Measurements from ENCODE around the gene SMARCD3. TPM values are rescaled to one million over a fixed set of nuclear protein-coding genes. Genes with fewer than 3 reads are reported as not detected.

The SMARCD3 gene
- total RNA-seq, 4 donors from 2014 or later = 2.5 to 11.6 (median 6.3) TPM

DNA sequence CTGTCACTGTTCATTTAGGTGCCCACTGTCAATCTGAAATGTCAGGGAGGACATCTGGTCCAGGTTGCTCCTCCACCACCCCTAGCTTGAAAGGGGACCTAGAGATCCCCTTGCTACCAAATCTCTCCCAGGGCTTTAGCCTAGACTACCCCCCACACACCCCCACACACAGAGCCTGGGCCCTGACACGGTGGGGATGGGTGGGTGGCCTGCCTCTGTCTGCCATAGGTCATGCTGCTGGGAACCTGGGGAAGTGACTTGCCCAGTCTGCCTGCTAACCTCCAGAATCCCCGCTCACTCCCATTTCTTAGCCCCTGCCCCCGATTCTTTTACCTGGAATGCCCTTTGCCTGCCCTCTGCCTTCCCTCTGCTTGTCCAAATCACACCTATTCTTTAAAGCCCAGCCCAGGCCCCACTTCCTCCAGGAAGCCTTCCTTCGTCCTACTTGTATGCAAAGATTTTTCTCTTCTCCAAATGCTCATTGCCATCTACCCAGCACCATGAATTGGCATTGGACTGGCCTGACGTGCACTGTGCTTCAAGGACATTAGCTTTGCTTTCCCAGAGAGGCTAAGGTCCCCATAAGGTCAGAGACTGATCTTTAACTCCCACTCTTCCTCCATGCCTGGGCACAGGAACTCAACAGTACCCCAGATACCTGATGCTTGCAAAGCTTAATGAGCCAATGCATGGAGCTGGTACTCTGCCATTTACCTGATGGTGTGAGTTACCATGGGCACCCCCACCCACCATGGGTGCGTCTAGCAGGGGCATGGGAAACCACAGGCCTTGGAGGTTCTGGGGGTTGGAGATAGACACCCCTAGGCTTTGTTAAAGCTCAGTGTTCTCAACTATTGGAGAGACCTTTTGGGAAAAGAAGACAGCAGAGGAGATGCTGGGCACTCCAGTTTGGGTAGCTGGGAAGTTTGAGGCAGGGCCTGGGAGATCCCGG, 2.0 kb upstream of the SMARCD3 start:
- no peaks in the 10 kb centered on the region for H3K36me3 ChIP-seq
- H3K9me3 ChIP-seq = no peaks in the 10 kb centered on the region
- H3K27me3 ChIP-seq = peaks cover 0 to 67% (median 0%) of the 10 kb centered on the region in 4 donors
- DNase-seq = no peak
- peaks cover 48 to 79% (median 51%) of the 10 kb centered on the region in 3 donors for H3K4me1 ChIP-seq
- peak overlapping the region in 2 of 4 donors; percentile 58 to 78 for H3K4me3 ChIP-seq
- H3K27ac ChIP-seq = peak overlapping the region; percentile 82 to 92 (median 86)
- intact Hi-C loops (cut with DNase I) = no loop called here
- WGBS, 2 donors = 64 to 73% methylated on average over 5 to 6 of the region's 7 CpGs
- no peak for TF ChIP-seq POLR2A (IDR thresholded peaks at IDR 0.05)
- TF ChIP-seq, protein P1, sequence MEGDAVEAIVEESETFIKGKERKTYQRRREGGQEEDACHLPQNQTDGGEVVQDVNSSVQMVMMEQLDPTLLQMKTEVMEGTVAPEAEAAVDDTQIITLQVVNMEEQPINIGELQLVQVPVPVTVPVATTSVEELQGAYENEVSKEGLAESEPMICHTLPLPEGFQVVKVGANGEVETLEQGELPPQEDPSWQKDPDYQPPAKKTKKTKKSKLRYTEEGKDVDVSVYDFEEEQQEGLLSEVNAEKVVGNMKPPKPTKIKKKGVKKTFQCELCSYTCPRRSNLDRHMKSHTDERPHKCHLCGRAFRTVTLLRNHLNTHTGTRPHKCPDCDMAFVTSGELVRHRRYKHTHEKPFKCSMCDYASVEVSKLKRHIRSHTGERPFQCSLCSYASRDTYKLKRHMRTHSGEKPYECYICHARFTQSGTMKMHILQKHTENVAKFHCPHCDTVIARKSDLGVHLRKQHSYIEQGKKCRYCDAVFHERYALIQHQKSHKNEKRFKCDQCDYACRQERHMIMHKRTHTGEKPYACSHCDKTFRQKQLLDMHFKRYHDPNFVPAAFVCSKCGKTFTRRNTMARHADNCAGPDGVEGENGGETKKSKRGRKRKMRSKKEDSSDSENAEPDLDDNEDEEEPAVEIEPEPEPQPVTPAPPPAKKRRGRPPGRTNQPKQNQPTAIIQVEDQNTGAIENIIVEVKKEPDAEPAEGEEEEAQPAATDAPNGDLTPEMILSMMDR (IDR thresholded peaks at IDR 0.05) = no peak

DNA sequence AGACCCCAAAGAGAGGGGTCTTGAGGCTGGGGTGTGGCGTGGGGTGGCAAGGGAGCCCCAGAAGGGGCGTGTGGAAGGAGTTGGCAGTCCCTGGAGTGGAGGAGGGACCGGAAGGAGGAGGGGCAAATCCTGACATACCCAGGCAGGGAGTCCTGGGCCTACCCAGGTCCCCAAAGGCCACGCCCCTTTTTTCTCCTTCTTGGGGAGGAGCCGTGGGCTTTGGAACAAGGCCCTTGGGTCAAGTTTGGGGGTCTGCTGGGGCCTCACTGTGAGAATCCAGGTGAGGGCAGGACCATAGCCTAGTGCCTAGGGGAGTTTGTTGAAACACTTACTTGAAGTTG, 1.2 kb upstream of the SMARCD3 start:
- WGBS, 2 donors = 8 to 13% methylated on average over 5 of the region's 5 CpGs
- Histone ChIP-seq H3K36me3 (no peaks in the 10 kb centered on the region), H3K9me3 (no peaks in the 10 kb centered on the region), H3K4me1 (peaks cover 53 to 87% (median 57%) of the 10 kb centered on the region in 3 donors), H3K27ac (peak overlapping the region; percentile 71 to 92 (median 86)), H3K27me3 (peaks cover 0 to 71% (median 0%) of the 10 kb centered on the region in 4 donors), H3K4me3 (peak overlapping the region; percentile 31 to 78 (median 58))
- intact Hi-C loops (cut with DNase I) = loop anchor here (5.0 kb wide), 1 partner anchor 53 kb away; no protein-coding TSS in a partner anchor
- TF ChIP-seq, protein P1 (IDR thresholded peaks at IDR 0.05) = no peak
- TF ChIP-seq POLR2A (IDR thresholded peaks at IDR 0.05) = no peak
- DNase-seq = no peak

DNA sequence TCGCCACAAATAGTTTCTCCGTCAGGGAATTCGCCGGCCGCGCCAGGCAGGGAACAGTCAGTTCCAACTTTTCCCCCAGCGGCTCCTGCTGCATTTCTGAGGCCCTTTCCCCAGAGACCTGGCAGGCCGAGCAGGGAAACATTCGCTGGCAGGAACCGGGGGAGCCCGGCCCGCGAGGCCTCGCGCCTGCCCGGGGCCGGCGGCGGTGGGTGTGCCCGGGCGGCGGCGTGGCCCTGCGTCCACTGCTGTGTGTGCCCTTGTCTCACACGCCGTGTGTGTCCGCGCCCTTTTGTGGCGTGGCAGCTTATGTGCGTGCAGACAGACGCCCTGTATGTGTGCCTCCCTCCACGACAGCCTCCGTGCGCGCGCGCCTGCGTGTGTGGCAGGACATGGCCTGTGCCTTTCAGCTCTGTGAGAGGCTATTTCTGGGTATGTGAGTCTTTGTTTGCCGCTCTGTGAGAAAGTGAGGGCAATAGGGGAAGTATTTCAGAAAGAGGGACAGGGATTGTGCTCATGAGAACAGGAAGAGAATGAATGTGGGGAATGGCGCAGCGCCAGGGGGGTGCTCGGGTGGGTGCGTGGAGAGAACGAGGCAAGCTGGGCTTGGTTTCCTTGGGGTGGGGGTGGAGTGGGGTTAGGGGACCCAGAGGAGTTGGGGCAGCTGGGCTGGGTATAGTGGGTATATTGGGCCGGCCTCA, 689 bp upstream of the SMARCD3 start:
- no peaks in the 10 kb centered on the region for H3K36me3 ChIP-seq
- intact Hi-C loops (cut with DNase I) = loop anchor here (5.0 kb wide), 1 partner anchor 53 kb away; no protein-coding TSS in a partner anchor
- peaks cover 0 to 75% (median 0%) of the 10 kb centered on the region in 4 donors for H3K27me3 ChIP-seq
- TF ChIP-seq POLR2A (IDR thresholded peaks at IDR 0.05) = peak in 1 of 4 donors; percentile 17
- TF ChIP-seq, protein P1 (IDR thresholded peaks at IDR 0.05) = no peak
- 3 to 7% methylated on average over 7 to 21 of the region's 45 CpGs for WGBS, 2 donors
- no peaks in the 10 kb centered on the region for H3K9me3 ChIP-seq
- H3K4me3 ChIP-seq = peak overlapping the region; percentile 31 to 78 (median 58)
- H3K4me1 ChIP-seq = peaks cover 53 to 92% (median 59%) of the 10 kb centered on the region in 3 donors
- no peak for DNase-seq
- H3K27ac ChIP-seq = peak overlapping the region; percentile 71 to 92 (median 86)

DNA sequence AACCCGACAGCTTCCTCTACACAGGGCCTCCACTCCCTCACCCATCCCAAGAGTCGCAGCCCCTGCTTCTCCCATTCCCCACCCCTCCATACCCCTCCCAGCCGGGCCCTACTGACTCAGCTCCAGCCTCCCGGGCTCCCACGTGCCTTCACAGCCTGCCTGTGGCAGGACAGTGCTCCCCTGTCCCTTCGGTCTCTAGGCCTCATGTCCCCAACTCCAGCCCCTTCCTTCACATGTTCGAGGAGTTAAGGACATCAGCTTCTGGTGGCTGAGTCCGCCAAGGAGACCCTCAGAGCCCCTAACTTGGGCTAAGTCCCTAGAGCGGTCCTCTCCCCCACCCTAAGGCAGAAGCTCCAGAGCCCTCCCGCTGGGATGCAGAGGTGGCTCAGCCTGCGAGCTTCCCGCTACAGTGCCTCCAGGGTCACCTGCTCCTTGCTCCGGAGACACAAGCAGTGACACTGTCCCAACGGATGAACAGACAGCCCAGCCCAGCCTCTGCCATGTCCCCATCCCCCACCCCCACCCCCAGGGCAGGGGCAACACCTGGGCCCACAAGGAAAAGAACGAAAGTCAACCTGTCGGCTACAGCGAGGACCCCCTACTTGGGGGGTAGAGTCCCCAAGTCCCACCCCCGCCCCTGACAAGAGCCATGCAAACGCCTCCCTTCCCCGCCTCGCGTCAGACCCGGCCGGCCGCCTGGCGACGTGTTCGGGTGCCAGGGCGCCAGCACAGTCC, 716 bp downstream of the SMARCD3 start:
- 23 to 31% methylated on average over 7 to 16 of the region's 29 CpGs for WGBS, 2 donors
- Histone ChIP-seq H3K9me3 (no peaks in the 10 kb centered on the region), H3K36me3 (no peaks in the 10 kb centered on the region), H3K27ac (peak overlapping the region; percentile 71 to 92 (median 86)), H3K4me3 (peak overlapping the region; percentile 31 to 78 (median 58)), H3K27me3 (peaks cover 0 to 64% (median 0%) of the 10 kb centered on the region in 4 donors), H3K4me1 (peaks cover 55 to 98% (median 67%) of the 10 kb centered on the region in 3 donors)
- TF ChIP-seq, protein P1 (IDR thresholded peaks at IDR 0.05) = no peak
- TF ChIP-seq POLR2A (IDR thresholded peaks at IDR 0.05) = no peak
- no peak for DNase-seq
- intact Hi-C loops (cut with DNase I) = loop anchor here (5.0 kb wide), 1 partner anchor 55 kb away; no protein-coding TSS in a partner anchor
